Hepatocyte (in vitro differentiated cells): ENCODE results near the gene SLC39A11. TPM values are rescaled to one million over a fixed set of nuclear protein-coding genes. Genes with fewer than 3 reads are reported as not detected.

ENCODE experiments used
- DNase-seq: peaks from one replicate; pipeline ENCODE4 v3.0.0-alpha.2; 2016; ENCODE audit warnings: low spot score
- H2AFZ ChIP-seq: fragments of 200-600 bp; sonication (generic); 2 replicates; pipeline ENCODE4 v1.6.0; 2016; ENCODE audit warnings: antibody characterized with exemption, mild to moderate bottlenecking
- H3K27ac ChIP-seq: fragments of 200-600 bp; sonication (generic); 2 replicates; pipeline ENCODE4 v1.5.1; 2016; ENCODE audit warnings: mild to moderate bottlenecking
- H3K27me3 ChIP-seq: fragments of 200-600 bp; sonication (generic); 2 replicates; pipeline ENCODE4 v1.6.1; 2016
- H3K36me3 ChIP-seq: fragments of 200-600 bp; sonication (generic); replicated peaks from 2 replicates; pipeline ENCODE4 v1.5.1; 2016; ENCODE audit warnings: low read depth; ENCODE audit not compliant: insufficient read depth
- H3K4me1 ChIP-seq: fragments of 200-600 bp; sonication (generic); 2 replicates; pipeline ENCODE4 v1.5.1; 2016; ENCODE audit warnings: mild to moderate bottlenecking, moderate library complexity; ENCODE audit not compliant: insufficient read depth
- H3K4me2 ChIP-seq: fragments of 200-600 bp; sonication (generic); 2 replicates; pipeline ENCODE4 v1.6.0; 2016
- H3K4me3 ChIP-seq: fragments of 200-600 bp; sonication (generic); 2 replicates; pipeline ENCODE4 v1.5.1; 2016; ENCODE audit warnings: mild to moderate bottlenecking
- H3K79me2 ChIP-seq: fragments of 200-600 bp; sonication (generic); 2 replicates; pipeline ENCODE4 v1.6.0; 2017; ENCODE audit warnings: mild to moderate bottlenecking
- H3K9me2 ChIP-seq: fragments of 200-600 bp; sonication (generic); replicated peaks from 2 replicates; pipeline ENCODE4 v1.6.0; 2017; ENCODE audit warnings: mild to moderate bottlenecking; ENCODE audit not compliant: insufficient read depth
- H3K9me3 ChIP-seq: fragments of 200-600 bp; sonication (generic); 2 replicates; pipeline ENCODE4 v1.5.1; 2016; ENCODE audit warnings: low read depth, mild to moderate bottlenecking
- H4K20me1 ChIP-seq: fragments of 200-600 bp; sonication (generic); 2 replicates; pipeline ENCODE4 v1.6.0; 2016; ENCODE audit warnings: mild to moderate bottlenecking; ENCODE audit not compliant: insufficient read depth, poor library complexity, severe bottlenecking
- EZH2 ChIP-seq: fragments of 200-600 bp; sonication (generic); IDR thresholded peaks from 2 replicates; pipeline ENCODE4 v1.6.1; 2016; ENCODE audit warnings: antibody characterized with exemption, mild to moderate bottlenecking, borderline replicate concordance
- EZH2phosphoT487 ChIP-seq: fragments of 200-600 bp; sonication (generic); IDR thresholded peaks from one replicate; pipeline ENCODE4 v1.6.1; 2018; ENCODE audit warnings: antibody characterized with exemption, mild to moderate bottlenecking, low read depth, moderate library complexity; ENCODE audit not compliant: unreplicated experiment, severe bottlenecking
- WGBS: methylation state at CpG from one replicate; pipeline ENCODE4 v1.1.6; 2016; ENCODE audit warnings: low lambda C conversion rate; ENCODE audit errors: missing lambda C conversion rate; 5-methylcytosine and 5-hydroxymethylcytosine counted together
- polyA plus RNA-seq: library from polyadenylated mRNA; unstranded; fragments of >200 nt; fragmentation: Nextera tagmentation; extraction: Ambion mirVana; gene quantifications from 2 replicates; pipeline ENCODE4 v1.2.1, GENCODE V29; 2016
- total RNA-seq: library from RNA; depleted of rRNA; stranded (reverse); fragments of >200 nt; gene quantifications from 2 replicates; pipeline ENCODE4 v1.2.3, GENCODE V29; 2014
- TF ChIP-seq, protein P1 (sequence below): fragments of 200-600 bp; sonication (generic); IDR thresholded peaks from 2 replicates; pipeline ENCODE4 v1.5.1; 2016; ENCODE audit warnings: antibody characterized with exemption, mild to moderate bottlenecking; ENCODE audit not compliant: poor library complexity

Gene SLC39A11
- total and polyA plus RNA-seq, 2 experiments from 2014 or later = 37.7 to 39.1 TPM

DNA sequence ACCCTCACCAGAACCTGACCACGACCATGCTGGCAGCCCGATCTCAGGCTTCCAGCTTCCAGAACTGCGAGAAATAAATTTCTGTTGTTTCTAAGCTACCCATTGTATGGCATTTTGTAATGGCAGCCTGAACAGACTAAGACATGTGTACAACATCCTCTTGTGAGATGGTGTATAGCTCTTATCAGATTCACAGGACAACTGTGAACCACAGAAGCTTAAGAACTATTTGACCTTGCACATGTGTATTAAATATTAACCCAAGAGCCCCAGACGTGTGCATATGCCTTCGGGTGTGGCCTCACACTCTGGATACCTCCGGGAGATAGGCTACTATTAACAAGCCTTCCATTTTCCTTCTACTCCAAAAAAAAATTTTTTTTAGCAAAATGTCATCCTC lies 248.9 kb downstream of the SLC39A11 start:
- peak overlapping the region; percentile 51 for H3K27ac ChIP-seq
- peak; percentile 36 for DNase-seq
- H3K79me2 ChIP-seq = no peaks in the 10 kb centered on the region
- H3K36me3 ChIP-seq = no peaks in the 10 kb centered on the region
- no peaks in the 10 kb centered on the region for H3K9me3 ChIP-seq
- H3K27me3 ChIP-seq = no peaks in the 10 kb centered on the region
- no peak overlapping the region for H3K4me3 ChIP-seq
- H3K9me2 ChIP-seq = no peaks in the 10 kb centered on the region
- H2AFZ ChIP-seq = no peak overlapping the region
- no peak overlapping the region for H3K4me2 ChIP-seq
- H3K4me1 ChIP-seq = no peaks in the 10 kb centered on the region
- no peak for TF ChIP-seq EZH2
- TF ChIP-seq, protein P1, sequence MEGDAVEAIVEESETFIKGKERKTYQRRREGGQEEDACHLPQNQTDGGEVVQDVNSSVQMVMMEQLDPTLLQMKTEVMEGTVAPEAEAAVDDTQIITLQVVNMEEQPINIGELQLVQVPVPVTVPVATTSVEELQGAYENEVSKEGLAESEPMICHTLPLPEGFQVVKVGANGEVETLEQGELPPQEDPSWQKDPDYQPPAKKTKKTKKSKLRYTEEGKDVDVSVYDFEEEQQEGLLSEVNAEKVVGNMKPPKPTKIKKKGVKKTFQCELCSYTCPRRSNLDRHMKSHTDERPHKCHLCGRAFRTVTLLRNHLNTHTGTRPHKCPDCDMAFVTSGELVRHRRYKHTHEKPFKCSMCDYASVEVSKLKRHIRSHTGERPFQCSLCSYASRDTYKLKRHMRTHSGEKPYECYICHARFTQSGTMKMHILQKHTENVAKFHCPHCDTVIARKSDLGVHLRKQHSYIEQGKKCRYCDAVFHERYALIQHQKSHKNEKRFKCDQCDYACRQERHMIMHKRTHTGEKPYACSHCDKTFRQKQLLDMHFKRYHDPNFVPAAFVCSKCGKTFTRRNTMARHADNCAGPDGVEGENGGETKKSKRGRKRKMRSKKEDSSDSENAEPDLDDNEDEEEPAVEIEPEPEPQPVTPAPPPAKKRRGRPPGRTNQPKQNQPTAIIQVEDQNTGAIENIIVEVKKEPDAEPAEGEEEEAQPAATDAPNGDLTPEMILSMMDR = no peak
- TF ChIP-seq EZH2phosphoT487 = no peak
- 75% methylated on average over 6 of the region's 6 CpGs for WGBS
- no peaks in the 10 kb centered on the region for H4K20me1 ChIP-seq

DNA sequence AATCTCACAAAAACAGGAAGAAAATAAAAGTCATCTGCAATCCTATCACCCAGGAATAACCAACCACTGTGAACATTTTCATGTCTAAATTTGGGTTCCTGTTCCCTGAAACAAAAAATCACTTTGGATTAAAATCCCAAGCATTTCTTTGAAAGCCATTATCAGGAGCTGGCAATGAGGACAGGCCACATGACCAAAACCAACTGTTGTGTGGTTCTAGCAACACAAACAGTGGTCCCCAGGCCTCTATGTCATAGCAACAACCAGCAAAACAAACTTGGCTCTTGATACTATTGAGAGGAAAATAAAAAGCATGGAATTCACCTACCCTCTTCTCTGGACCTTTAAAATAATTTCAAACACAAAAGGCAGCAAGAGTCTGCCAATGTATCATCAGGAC lies 252.5 kb downstream of the SLC39A11 start:
- no peak overlapping the region for H3K4me3 ChIP-seq
- no peak for TF ChIP-seq EZH2phosphoT487
- TF ChIP-seq, protein P1 = no peak
- no peak for TF ChIP-seq EZH2
- H3K4me2 ChIP-seq = no peak overlapping the region
- H3K79me2 ChIP-seq = no peaks in the 10 kb centered on the region
- no peaks in the 10 kb centered on the region for H3K9me3 ChIP-seq
- H2AFZ ChIP-seq = no peak overlapping the region
- H3K27me3 ChIP-seq = no peaks in the 10 kb centered on the region
- no peak for DNase-seq
- H3K27ac ChIP-seq = no peak overlapping the region
- no peaks in the 10 kb centered on the region for H3K9me2 ChIP-seq
- H3K36me3 ChIP-seq = no peaks in the 10 kb centered on the region
- H3K4me1 ChIP-seq = no peaks in the 10 kb centered on the region
- H4K20me1 ChIP-seq = no peaks in the 10 kb centered on the region

DNA sequence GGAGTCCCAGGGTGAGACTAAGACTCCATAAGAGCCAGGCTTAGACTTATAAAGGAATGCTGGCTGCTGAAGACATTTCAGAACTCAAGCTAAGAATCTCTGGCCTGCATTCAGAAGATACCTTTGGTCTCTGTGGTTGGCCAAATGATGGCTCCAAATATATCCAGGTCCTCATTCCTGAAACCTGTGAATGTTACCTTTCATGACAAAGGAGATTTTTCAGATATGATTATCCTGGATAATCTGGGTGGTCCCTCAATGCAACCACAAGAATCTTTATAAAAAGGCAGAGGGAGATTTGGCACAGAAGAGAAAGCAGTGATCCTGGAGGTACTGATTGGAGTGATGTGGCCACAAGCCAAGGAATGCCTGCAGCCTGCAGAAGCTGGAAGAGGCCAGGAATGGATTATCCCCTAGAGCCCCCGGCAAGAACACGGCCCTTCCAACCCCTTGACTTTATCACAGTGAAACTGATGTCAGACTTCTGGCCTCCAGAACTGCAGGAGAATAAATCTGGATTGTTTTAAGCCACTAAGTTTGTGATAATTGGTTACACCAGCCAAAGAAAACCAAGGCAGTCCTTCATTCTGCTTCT lies 253.3 kb downstream of the SLC39A11 start:
- TF ChIP-seq, protein P1 = no peak
- TF ChIP-seq EZH2phosphoT487 = no peak
- H3K79me2 ChIP-seq = no peaks in the 10 kb centered on the region
- no peaks in the 10 kb centered on the region for H3K9me2 ChIP-seq
- H4K20me1 ChIP-seq = no peaks in the 10 kb centered on the region
- no peak overlapping the region for H2AFZ ChIP-seq
- no peak overlapping the region for H3K4me3 ChIP-seq
- H3K4me2 ChIP-seq = no peak overlapping the region
- WGBS = 80% methylated on average over 2 of the region's 2 CpGs
- no peak for DNase-seq
- H3K9me3 ChIP-seq = no peaks in the 10 kb centered on the region
- H3K27ac ChIP-seq = no peak overlapping the region
- H3K36me3 ChIP-seq = no peaks in the 10 kb centered on the region
- H3K27me3 ChIP-seq = no peaks in the 10 kb centered on the region
- no peaks in the 10 kb centered on the region for H3K4me1 ChIP-seq

DNA sequence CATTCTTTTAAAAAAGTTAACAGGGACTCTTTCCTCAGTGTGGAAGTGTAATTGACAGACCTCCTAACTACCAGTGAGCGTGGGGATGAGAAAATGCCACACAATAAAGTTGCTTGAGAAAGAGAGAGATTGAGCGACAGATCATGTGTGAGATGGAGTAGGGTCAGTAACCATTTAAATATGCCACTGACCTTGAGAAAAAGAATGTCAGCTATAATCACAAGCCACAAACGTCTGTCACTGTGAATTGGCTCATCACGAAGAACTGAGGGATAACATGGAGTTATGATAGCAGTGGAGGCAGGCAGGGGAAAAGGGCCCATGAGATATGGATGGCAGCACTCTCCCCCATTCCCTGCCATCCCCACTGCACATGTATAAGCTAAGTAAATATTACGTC lies 253.9 kb downstream of the SLC39A11 start:
- Histone ChIP-seq H3K27ac (no peak overlapping the region), H3K36me3 (no peaks in the 10 kb centered on the region), H3K9me3 (no peaks in the 10 kb centered on the region), H3K27me3 (no peaks in the 10 kb centered on the region), H4K20me1 (no peaks in the 10 kb centered on the region), H3K79me2 (no peaks in the 10 kb centered on the region), H3K4me3 (no peak overlapping the region), H2AFZ (no peak overlapping the region), H3K9me2 (no peaks in the 10 kb centered on the region), H3K4me2 (no peak overlapping the region), H3K4me1 (no peaks in the 10 kb centered on the region)
- DNase-seq = no peak
- TF ChIP-seq, protein P1 = no peak
- TF ChIP-seq EZH2phosphoT487 (no peak), EZH2 (no peak)
- 75% methylated on average over 5 of the region's 5 CpGs for WGBS
